WTC11 (cell line): Measurements from ENCODE around the gene CAPN14. TPM values are rescaled to one million over a fixed set of nuclear protein-coding genes. Genes with fewer than 3 reads are reported as not detected.

Experiments used
- total RNA-seq: library from RNA; stranded (reverse); gene quantifications from 3 replicates; pipeline ENCODE4 v1.2.3, GENCODE V29; 2021

CAPN14 gene
- total RNA-seq, 1 experiment from 2014 or later, result 0.11 TPM

Other genes starting within 250 kb of the CAPN14 start
- gene GALNT14, start 79.1 kb downstream of the CAPN14 start, total RNA-seq, result 6.0 to 6.8 TPM (median 6.3 TPM) in 3 replicates
- 9.8 to 10.2 TPM (median 10.0 TPM) in 3 replicates for gene EHD3, start 16.6 kb upstream of the CAPN14 start, total RNA-seq
- 3.0 to 3.7 TPM (median 3.7 TPM) in 3 replicates for gene XDH, start 197.2 kb upstream of the CAPN14 start, total RNA-seq